ENCODE measurements around the gene GRM1.

The GRM1 gene

GRCh38 chr6:146209942-146210341 is 181.1 kb downstream of the GRM1 start:
- Histone ChIP-seq H3K27me3 (ENCODE audit: control insufficient read depth, low read length) (peaks cover 2% of the 10 kb centered on the region; the same call in 1 of the 2 replicates), H3K4me3 (ENCODE audit: low read length) (no peak overlapping the region), H3K27ac (ENCODE audit: low read depth, low read length) (no peak overlapping the region), H3K4me2 (ENCODE audit: low read length) (no peak overlapping the region), H3F3A (ENCODE audit: control insufficient read depth, insufficient read depth) (no peaks in the 10 kb centered on the region), H3K9me2 (replicated peaks; ENCODE audit: control insufficient read depth, low read length) (no peaks in the 10 kb centered on the region), H3K4me1 (ENCODE audit: control insufficient read depth, low read length) (no peaks in the 10 kb centered on the region), H3K9me3 (ENCODE audit: control insufficient read depth, insufficient read depth, low read length) (no peaks in the 10 kb centered on the region), H3K79me2 (ENCODE audit: control insufficient read depth, low read length) (no peaks in the 10 kb centered on the region), H4K20me1 (ENCODE audit: control insufficient read depth, insufficient read depth, low read depth, low read length) (no peaks in the 10 kb centered on the region), H3K36me3 (ENCODE audit: control insufficient read depth, low read length) (no peaks in the 10 kb centered on the region)
- TF ChIP-seq EZH2phosphoT487 (IDR thresholded peaks at IDR 0.05; ENCODE audit: borderline replicate concordance, low read length): no peak
- no peak for TF ChIP-seq CTCF (IDR thresholded peaks at IDR 0.05; ENCODE audit: low read depth, low read length, poor library complexity, severe bottlenecking)

- Histone ChIP-seq H3K27me3 (ENCODE audit: control insufficient read depth, low read length) (peaks cover 2% of the 10 kb centered on the region; the same call in 1 of the 2 replicates), H3K36me3 (ENCODE audit: control insufficient read depth, low read length) (no peaks in the 10 kb centered on the region), H3K4me1 (ENCODE audit: control insufficient read depth, low read length) (no peaks in the 10 kb centered on the region), H3K27ac (ENCODE audit: low read depth, low read length) (no peak overlapping the region), H4K20me1 (ENCODE audit: control insufficient read depth, insufficient read depth, low read depth, low read length) (no peaks in the 10 kb centered on the region), H3F3A (ENCODE audit: control insufficient read depth, insufficient read depth) (no peaks in the 10 kb centered on the region), H3K4me3 (ENCODE audit: low read length) (no peak overlapping the region), H3K4me2 (ENCODE audit: low read length) (no peak overlapping the region), H3K9me3 (ENCODE audit: control insufficient read depth, insufficient read depth, low read length) (no peaks in the 10 kb centered on the region), H3K9me2 (replicated peaks; ENCODE audit: control insufficient read depth, low read length) (no peaks in the 10 kb centered on the region), H3K79me2 (ENCODE audit: control insufficient read depth, low read length) (no peaks in the 10 kb centered on the region)
- TF ChIP-seq EZH2phosphoT487 (IDR thresholded peaks at IDR 0.05; ENCODE audit: borderline replicate concordance, low read length): no peak
- no peak for TF ChIP-seq CTCF (IDR thresholded peaks at IDR 0.05; ENCODE audit: low read depth, low read length, poor library complexity, severe bottlenecking)
Observed at GRCh38 chr6:146210406-146211083, 181.7 kb downstream of the GRM1 start.

GRCh38 chr6:146211646-146212045 is 182.8 kb downstream of the GRM1 start:
- TF ChIP-seq EZH2phosphoT487 (IDR thresholded peaks at IDR 0.05; ENCODE audit: borderline replicate concordance, low read length) (no peak), CTCF (IDR thresholded peaks at IDR 0.05; ENCODE audit: low read depth, low read length, poor library complexity, severe bottlenecking) (no peak)
- Histone ChIP-seq H3K9me3 (ENCODE audit: control insufficient read depth, insufficient read depth, low read length) (no peaks in the 10 kb centered on the region), H3K27me3 (ENCODE audit: control insufficient read depth, low read length) (peaks cover 2% of the 10 kb centered on the region; the same call in 1 of the 2 replicates), H4K20me1 (ENCODE audit: control insufficient read depth, insufficient read depth, low read depth, low read length) (no peaks in the 10 kb centered on the region), H3F3A (ENCODE audit: control insufficient read depth, insufficient read depth) (no peaks in the 10 kb centered on the region), H3K27ac (ENCODE audit: low read depth, low read length) (no peak overlapping the region), H3K4me1 (ENCODE audit: control insufficient read depth, low read length) (no peaks in the 10 kb centered on the region), H3K4me2 (ENCODE audit: low read length) (no peak overlapping the region), H3K36me3 (ENCODE audit: control insufficient read depth, low read length) (no peaks in the 10 kb centered on the region), H3K79me2 (ENCODE audit: control insufficient read depth, low read length) (no peaks in the 10 kb centered on the region), H3K9me2 (replicated peaks; ENCODE audit: control insufficient read depth, low read length) (no peaks in the 10 kb centered on the region), H3K4me3 (ENCODE audit: low read length) (no peak overlapping the region)

All from DOHH2 (cell line).